Measurements from ENCODE around the gene COX8A. TPM values are rescaled to one million over a fixed set of nuclear protein-coding genes. Genes with fewer than 3 reads are reported as not detected.
"Not testable (repeated sequence)": the region's sequence is repeated elsewhere in the genome, so short reads cannot be mapped to it uniquely, and the experiment has no call there.

Gene COX8A
- total RNA-seq, 1 donor from 2014 or later, result 288 TPM

DNA sequence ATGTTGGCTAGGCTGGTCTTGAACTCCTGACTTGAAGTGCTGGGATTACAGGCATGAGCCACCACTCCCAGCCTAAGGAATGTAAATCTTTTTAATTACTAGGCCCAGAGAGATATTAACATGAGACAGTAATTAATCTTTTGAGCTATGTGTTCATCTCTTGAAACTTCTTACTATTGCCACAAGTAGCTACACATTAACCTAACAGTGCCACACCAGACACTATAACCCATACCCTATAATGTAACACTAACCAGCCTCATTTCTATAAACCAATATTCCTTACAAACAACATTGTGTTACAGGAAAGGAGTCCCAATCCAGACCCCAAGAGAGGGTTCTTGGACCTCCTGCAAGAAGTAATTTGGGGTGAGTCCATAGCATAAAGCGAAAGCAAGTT is 8.0 kb upstream of the COX8A start:
- DNase-seq (ENCODE audit: extremely low read depth, low read depth, low spot score), result no peak

DNA sequence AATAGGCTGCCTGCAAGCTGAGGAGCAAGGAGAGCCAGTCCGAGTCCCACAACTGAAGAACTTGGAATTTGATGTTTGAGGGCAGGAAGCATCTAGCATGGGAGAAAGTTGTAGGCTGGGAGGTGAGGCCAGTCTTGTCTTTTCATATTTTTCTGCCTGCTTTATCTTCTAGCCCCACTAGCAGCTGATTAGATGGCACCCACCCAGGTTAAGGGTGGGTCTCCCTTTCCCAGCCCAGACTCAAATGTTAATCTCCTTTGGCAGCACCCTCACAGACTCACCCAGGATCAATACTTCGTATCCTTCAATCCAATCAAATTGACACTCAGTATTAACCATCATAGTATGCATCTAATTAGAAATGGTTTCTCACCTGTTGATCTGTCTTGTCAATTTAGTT is 5.0 kb upstream of the COX8A start:
- DNase-seq (ENCODE audit: extremely low read depth, low read depth, low spot score), result no peak

DNA sequence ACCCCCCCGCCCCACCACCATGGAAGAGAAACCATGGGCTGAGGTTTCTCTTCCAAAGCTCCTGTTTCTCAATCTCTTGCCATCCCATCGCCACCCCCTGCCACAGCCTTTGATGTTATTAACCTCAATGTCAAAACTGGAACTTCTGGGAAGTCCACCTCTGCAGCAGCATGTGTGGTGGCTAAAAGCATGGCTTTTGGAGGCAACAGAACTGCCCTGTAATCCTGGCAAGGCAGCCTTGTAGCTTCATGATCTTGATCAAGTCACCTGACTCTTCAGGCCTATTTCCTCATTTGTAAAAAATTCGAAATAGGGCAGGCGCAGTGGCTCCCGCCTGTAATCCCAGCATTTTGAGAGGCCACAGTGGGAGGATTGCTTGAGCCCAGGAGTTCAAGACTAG is 3.5 kb upstream of the COX8A start:
- DNase-seq (ENCODE audit: extremely low read depth, low read depth, low spot score), result no peak

DNA sequence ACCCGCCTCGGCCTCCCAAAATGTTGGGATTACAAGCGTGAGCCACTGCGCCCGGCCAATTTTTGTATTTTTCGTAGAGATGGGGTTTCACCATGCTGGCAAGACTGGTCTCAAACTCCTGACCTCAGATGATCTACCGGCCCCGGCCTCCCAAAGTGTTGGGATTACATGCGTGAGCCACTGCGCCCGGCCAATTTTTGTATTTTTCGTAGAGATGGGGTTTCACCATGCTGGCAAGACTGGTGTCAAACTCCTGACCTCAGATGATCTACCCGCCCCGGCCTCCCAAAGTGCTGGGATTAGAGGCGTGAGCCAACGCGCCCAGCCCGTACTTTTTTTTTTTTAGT is 535 bp upstream of the COX8A start:
- not testable (repeated sequence) for DNase-seq (ENCODE audit: extremely low read depth, low read depth, low spot score)

DNA sequence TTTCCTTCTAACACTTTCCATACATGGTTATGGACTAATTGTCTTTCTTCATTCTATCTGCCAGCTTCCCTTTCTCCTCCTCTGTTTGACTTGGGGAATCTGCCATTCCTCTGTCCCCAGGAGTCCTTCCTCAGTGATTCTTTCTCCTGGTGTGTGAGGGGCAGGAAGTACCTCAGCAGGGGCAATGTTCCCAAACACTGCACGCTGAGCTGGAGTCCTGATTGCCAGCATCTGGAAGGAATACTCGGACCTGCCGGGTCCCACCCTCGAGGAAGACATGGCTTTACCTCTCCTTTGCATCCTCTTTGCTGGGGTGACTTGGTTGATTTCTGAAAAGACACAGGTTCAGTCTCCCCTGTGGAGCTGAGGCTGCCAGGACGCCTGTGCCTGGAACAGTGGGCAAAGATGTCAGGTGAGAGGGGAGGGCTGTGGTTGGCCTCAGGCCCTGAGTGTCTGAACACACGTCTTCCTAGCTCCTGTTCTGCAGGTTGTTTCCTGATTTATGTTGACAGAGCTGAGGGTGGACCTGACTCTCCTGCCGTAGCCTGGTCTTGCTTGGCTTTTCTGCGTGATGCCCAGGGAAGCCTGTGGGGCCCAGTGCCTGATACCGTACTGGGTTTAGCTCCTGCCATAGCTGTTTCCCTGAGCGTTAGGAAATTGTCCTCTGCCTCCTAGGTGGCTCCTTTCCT is 4.3 kb downstream of the COX8A start:
- DNase-seq (ENCODE audit: extremely low read depth, low read depth, low spot score), result no peak

DNA sequence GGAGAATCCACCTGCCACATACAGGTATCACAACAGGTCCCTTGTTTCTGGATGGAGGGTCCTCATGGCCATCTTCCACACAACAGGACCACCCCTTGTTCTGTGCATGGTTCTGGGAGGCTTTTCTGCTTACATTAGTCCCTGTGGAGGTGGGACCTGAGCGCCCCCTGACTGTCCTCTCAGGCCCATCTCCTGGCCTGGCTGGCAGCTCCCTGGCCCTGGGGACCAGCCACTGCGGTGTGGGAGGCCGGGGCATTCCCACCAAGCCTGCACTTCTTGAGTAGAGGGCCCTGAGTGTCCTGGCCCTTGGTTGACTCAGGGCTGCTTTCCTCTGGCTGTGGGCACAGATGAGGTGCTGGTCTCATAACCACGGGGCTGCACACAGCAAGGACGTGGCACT is 5.0 kb downstream of the COX8A start:
- DNase-seq (ENCODE audit: extremely low read depth, low read depth, low spot score), result no peak

DNA sequence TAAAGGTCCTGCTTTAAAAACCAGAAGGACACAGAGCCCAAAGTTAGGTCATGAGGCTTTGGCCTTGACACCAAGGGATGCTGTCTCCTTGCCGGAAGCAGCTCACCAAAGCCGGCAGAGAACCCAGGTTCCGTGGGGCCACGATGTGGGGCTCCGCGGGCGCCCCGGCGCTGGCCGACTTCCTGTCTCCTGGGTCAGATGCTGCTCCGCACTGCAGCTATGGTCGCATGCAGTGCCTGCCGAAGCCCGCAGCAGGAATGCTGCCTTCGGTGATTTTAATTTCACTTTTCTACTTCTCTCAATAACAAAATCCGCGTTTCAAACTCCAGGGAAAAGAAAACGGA is 11.4 kb downstream of the COX8A start:
- DNase-seq (ENCODE audit: extremely low read depth, low read depth, low spot score), result no peak

DNA sequence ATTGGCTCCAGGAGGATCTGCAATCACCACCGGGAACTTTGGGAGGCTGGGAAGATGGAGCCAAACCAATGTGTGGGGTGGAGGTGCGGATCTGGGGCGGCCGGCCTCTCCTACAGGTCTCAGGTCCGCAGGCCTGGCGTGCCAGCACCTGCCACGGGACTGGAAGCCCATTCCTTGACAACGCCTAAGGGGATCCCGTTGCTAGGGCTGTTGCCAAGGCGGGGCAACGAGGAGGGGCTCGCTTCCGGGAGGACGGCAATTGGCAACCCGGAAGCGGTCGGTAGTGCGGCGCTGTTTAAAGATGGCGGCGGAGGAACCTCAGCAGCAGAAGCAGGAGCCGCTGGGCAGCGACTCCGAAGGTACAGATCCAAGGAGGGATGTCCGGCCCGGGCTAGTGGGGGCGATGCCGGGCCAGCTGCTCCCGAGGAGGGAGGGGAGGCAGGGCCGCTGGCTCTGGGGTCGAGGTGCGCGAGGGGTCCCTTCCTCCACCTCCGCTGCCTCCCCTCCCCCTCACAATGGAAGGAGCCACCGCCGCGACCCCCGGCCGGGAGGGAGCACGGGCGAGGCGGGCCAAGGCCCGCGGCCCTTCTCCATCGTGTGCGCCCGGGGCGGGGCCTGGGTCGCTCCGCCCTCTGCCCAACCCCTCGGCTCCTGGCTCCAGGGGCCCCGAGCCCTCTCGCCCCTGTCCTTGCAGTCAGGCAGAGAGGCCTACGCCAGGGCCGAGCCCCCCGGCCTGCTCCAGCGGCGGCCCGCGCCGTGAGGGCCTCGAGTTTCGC is 11.9 kb downstream of the COX8A start, which contains the start of gene OTUB1:
Gene OTUB1, plus strand, starts transcription at position 283 of the 776 bp plus-strand sequence. Its CDS starts 19 bp downstream, at position 302.
- DNase-seq (ENCODE audit: extremely low read depth, low read depth, low spot score), result no peak

DNA sequence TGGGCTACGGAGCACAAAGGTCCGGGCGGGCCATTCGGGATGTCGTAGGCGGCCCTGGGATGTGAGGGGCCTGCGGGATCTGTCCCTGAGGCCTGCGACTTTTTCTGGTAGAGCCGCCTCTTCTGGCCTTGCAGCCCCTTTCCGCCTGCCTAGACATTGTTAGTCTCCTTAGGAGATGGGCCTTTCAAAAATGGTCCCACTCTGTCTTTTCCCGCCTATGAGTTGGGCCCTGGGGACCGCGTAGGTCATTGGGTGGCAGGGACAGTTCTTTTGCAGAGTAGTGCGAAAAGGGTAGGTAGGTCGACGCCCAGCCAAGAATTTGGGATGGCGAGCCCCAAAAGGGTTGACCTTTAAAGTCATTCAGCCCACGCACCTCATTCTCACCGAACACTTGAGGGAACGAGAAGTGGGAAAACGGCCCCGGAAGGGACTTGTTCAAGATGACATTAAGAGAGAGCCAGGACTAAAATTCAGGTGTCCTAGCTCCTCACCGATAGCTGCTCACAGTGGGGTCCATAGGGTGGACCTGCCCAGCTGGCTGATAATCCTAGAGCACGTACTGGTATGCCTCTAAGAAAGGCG is 12.6 kb downstream of the COX8A start:
- DNase-seq (ENCODE audit: extremely low read depth, low read depth, low spot score), result no peak

DNA sequence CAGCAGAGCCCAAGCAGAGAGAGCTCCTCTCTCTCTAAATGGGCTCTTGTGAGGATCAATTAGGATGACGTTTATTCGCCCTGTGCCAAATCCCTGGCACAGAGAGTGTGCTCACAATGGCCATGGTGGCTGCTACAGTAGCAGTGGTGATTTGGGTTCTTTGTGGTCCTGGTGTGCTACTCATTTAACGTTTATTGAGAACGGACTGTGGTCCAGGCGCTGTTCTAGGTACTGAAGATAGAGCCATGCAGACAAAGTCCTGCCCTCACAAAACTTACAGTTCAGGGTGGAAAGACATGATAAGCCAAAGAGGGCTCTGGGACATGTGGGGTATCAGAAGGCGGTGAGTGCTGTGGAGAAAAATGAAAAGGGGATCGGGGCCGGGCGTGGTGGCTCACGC is 17.1 kb downstream of the COX8A start:
- DNase-seq (ENCODE audit: extremely low read depth, low read depth, low spot score), result no peak

DNA sequence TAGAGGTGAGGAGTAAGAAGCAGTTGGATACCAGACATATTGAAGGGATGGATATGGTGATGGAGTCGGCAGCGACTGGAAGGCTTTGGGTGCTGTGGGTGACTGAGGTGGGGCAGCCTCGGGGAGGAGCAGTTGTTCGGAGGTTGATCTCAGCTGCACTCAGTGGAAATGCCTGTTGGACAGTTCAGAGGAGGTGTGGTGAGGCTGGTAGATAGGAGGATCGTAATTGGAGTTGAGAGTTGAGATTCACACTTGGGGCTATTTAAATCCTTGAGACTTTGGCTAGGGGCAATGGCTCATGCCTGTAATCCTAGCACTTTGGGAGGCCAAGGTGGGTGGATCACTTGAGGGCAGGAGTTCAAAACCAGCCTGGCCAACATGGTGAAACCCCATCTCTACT is 18.7 kb downstream of the COX8A start:
- DNase-seq (ENCODE audit: extremely low read depth, low read depth, low spot score), result no peak

DNA sequence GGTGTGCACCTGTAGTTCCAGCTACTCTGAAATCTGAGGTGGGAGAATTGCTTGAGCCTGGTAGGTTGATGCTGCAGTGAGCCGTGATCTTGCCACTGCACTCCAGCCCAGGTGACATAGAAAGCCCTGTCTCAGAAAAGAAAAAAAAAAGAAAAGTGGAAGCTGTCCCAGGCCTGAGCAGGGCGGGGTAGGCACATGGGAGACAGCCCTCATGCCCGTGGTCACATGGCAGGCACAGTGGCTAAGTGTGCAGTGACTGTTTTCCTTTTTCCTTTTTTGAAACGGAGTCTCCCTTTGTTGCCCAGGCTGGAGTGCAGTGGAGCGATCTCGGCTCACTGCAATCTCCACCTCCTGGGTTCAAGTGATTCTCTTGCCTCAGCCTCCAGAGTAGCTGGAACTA is 19.6 kb downstream of the COX8A start:
- DNase-seq (ENCODE audit: extremely low read depth, low read depth, low spot score), result no peak

DNA sequence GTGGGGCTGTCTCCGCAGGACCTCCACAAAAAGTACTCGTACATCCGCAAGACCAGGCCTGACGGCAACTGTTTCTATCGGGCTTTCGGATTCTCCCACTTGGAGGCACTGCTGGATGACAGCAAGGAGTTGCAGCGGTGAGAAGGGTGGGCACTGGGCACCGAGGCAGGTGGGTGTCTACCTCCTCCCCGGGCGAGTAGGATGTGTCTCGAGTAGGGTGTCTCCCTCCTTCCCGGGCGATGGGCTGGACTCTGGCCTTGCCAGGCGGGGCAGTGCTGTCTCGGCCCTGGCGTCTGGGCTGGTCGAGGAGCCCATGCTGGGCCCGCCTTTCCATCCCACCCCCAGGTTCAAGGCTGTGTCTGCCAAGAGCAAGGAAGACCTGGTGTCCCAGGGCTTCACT is 22.1 kb downstream of the COX8A start:
- DNase-seq (ENCODE audit: extremely low read depth, low read depth, low spot score), result no peak

DNA sequence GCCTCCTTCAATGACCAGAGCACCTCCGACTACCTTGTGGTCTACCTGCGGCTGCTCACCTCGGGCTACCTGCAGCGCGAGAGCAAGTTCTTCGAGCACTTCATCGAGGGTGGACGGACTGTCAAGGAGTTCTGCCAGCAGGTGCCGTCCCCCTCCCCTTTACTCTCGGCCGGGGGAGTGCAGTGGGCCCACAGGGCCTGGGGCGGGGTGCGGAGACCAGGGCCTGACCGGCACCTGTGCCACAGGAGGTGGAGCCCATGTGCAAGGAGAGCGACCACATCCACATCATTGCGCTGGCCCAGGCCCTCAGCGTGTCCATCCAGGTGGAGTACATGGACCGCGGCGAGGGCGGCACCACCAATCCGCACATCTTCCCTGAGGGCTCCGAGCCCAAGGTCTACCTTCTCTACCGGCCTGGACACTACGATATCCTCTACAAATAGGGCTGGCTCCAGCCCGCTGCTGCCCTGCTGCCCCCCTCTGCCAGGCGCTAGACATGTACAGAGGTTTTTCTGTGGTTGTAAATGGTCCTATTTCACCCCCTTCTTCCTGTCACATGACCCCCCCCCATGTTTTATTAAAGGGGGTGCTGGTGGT is 22.8 kb downstream of the COX8A start:
- DNase-seq (ENCODE audit: extremely low read depth, low read depth, low spot score), result no peak

DNA sequence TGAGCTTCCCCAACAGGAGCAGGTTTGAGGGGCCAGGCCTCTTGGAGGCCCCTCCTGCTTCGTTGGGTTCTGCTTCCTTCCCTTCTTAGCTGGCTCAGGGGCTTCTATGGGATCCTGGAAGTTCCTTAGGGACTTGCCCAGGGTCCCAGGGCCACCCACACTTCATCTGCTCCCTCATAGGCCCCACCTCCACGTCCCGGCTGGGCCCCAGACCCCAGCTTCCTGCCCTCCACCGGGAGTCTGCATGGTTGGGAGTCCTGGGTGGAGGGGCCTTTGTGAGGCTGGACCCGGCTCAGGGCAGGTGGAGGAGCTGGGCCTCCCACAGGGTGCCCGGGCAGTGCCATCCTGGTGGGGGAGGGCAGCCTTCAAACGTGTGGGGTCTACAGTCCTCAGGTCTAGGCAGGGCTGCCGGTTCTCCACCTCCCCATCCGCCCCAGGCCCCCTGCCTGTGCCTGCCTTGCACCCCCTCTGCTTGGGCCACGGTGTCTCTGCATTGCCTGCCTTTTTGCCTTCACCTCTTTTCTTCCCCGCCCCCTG is 23.4 kb downstream of the COX8A start:
- no peak for DNase-seq (ENCODE audit: extremely low read depth, low read depth, low spot score)

DNA sequence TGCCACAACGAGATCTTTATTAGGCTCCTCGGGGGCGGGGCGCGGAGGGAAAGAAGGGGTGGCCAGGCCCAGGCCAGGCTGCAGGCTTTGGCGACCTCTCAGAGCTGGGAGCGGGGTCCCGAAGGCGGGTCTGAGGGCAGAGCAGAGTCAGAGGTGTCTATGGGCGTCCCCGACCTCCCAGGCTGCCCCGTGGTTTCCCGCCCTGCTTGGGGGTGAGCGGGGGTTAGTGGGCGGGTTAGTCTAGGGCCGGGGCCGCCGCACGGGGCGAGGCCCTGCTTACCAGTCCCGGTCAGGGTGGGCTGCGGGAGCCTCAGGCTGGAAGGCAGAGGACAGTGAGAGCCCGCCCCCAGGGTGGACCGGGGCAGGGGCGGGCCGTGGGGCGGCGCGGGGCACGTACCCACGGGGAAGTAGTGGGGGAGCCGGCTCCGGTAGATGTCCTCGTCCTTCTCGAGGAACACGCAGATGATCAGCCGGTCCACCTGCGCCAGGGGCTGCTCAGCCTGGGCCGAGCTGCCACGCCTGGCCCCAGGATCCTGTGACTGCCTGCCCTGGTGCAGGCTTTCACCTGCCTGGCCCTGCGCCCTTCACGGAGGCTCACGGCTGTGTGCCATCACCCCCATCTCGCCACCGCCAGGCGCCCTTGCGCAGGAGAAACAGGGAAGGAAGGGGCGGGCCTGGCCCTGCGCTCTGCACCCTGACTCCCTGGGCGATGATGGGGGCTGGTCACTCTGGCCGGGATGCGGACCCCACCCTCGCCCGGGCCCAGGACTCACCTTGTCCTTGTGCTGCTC is 24.3 kb downstream of the COX8A start:
- no peak for DNase-seq (ENCODE audit: extremely low read depth, low read depth, low spot score)

DNA sequence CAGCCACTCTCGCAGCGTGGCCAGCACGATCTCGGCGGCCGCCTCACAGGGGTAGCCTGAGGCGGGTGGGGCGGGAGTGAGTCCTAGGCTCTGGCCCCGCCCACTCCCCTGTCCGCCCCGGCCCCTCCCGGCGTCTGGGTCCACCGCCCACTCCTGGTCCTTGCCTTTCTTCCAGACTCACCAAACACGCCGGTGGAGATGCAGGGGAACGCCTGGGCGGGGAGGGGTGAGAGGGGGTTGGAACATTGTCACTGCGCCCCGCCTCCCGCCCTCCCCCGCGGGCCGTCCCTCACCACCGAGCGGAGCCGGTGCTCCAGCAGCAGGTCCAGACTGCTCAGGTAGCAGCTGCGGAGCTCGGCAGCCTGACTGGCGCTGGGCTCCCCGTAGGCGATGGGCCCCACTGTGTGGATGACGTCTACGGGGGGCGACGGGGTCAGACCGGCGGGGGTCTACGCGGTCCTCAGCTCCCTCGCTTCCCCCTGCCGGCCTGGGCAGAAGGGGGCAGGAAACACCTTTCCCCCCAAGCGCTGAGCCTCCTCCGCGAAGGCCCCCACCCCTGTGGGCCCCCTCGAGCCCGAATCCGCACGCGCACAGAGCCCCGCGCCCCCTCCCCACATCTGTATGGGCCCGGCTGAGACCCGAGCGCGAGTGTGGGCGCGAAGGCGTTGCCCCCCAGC is 25.1 kb downstream of the COX8A start:
- DNase-seq (ENCODE audit: extremely low read depth, low read depth, low spot score), result no peak

DNA sequence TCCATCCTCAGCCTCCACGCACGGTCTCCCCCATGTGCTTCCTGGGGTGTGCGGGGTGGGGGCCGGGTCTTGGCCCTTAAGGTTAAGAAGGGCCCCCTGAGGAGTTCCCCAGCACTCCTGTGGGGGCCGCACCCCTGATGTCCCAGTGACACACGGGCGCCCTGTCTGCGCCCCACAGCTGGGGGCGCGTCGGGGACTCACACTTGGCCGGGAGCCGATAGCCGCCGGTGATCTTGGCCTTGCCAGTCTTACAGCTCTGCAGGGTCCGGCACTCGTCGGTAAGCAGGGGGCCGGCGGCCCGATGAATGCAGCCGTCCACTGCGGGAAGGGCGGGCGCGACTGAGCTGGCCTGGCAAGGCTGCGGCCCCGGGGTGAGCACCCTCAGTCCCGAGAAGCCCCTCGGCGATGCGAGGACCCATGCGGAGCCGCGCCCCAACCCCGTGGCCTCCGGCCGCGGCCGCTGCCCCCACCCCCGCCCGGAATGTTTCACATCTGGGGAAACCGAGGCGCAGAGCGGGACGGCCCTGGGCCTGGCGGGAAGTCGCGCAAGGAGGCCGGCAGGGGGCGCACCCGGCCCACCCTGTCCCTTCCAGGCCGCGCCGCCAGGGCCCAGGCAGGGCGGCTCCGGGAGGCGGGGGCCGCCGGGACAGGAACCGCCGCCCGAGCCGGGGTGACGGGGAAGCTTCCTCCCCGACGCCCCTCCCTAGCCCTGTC is 25.8 kb downstream of the COX8A start:
- DNase-seq (ENCODE audit: extremely low read depth, low read depth, low spot score), result no peak

DNA sequence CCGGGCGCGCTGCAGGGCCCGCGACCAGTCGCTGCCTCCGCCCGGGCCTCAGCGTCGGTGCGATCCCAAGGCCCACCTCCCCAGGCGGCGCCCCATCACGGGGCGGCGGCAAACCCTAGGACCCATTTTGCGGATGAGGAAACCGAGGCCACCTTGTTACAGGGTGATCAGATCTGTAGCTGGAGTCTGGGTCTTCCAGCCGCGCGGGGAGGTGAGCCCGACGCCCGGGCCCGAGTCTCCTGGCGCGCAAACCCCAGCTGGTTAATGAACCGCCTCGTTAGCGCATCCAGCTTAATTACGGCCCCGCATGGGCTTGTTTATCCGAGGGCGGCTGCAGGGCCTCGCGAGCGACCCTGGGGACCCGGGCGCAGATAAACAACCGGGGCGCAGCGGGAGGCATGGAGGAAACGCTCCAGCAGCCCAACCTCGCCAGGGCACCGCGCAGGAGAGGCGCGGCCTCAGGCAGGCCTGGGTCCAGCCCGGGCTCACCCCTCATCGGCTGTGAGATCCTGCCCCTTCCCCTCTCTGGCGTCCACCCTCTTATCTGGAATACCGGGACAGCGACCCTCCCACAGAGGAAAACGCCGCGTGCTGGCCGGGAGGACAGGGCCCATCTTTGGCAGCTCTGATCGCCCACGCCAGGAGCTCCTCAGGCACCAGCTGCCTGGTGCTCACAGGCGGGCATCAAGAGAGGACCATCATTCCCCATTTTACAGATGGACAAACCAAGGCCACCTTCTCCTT is 26.5 kb downstream of the COX8A start:
- DNase-seq (ENCODE audit: extremely low read depth, low read depth, low spot score), result no peak

All from glomerular endothelial cell (primary cell).